Stimulated activated CD4-positive, alpha-beta T cell treated with anti-CD3 and anti-CD28 coated beads, Interleukin-2, amount 100 ng/mL, for 48 hours (primary cell): Measurements from ENCODE around the gene ASTE1.
"Not testable (repeated sequence)": the region's sequence is repeated elsewhere in the genome, so short reads cannot be mapped to it uniquely, and the experiment has no call there.

Source experiments
- DNase-seq, 2 donors: peaks; one replicate each; pipeline ENCODE4 v3.0.0-alpha.2; 2020

Gene ASTE1

DNA sequence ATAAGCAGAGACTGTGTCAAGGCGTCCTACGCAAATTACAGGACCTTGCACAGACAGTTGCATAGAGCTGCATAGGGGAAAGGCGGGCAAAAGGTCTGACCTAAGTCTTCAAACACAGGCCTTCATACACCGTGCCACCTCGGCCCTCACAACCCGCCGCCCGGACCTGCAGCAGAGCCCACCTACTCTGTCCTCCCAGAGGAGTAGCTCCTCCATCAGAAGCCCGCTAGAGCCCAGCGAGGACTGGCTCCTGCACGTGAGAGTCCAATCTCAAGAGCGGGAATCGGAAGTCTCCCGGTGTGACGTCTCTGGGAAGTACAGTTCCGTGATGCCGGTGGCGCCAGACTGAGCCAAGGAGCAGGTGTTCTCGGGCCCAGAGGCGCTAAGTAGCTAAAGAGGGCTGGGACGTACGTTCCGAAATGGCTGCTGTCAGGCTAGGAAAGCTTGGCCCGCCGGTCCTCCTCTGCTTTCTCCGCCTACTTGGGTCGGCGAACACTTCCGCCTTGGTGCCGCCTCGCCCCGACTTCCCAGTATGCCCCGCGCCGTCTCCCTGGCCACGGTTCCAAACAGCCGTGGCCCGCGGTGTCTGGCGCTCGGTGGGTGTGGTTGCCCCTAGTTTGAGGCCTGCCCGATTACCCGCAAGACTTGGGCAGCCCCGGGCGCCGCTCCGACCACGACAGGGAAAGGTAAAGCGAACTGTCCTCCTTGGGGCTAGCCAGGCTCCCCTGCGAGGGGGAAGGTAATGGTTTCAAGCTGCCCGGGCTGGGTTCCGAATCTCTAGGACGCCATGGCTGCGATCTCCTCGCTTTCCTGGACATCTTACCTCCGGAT is at the start of gene ASTE1, which contains the start of gene NEK11:
Gene ASTE1, minus strand, starts transcription at position 505 of the 831 bp plus-strand sequence. CDS start 1,519 bp downstream, outside the sequence.
Gene NEK11, plus strand, starts transcription at position 557 of the 831 bp plus-strand sequence. CDS start 2,832 bp downstream, outside the sequence.
- peak; percentile 81 to 83 for DNase-seq

DNA sequence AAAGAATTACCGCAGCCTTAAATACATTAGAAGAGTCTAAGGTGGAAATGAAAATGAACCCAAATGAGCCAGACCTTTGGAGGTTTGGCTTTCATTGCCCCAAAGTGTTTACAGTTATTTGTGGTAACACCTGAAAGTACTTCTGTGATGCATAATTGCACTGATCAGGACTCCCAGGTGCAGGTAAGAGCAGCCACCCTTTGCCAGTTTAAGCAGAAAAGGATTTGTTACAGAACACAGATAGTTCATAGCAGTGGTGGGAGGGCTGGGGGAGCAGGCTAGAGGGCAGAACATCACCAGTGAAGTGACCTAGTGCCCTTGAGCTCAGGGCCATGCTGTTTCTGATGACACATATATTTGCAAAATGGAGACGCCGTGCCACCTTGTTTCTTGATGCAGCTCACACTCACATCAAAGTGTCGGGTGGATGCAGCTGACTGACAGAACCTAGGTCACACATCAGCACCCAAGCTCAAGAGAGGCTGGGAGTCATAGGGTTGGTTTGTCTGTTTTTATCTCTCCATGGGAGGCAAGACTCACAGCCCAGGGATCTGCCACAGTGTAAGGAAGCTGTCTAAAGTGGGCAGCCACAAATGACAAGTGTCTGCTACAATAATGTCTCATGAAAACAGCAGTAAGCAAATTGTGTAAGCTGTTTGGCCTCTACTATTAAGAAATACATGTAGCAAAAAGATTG is 49.2 kb upstream of the ASTE1 start:
- DNase-seq: no peak

- DNase-seq: no peak
Observed at GRCh38 chr3:131072845-131073244, 46.2 kb upstream of the ASTE1 start.

DNA sequence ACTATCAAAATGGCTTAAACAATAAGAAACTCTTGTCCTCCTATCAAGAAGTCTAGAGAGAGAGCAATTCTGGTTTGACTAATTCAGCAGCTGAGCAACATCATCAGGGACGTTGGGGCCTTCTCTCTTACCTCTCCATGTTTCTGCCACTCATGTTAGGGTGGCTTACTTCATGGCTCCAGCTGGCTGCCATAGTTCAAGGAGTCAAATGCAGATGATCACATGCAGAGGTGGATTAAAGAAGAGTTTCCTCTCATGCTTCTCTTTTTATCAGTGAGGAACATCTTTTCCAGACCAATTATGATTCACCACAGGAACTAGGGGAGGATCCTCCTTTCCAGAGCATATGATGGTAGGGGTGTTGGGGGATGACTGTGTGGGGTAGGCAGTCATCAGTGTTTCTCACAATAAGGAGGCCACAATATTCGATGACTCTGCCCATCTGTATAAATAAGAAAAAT is 45.5 kb upstream of the ASTE1 start:
- DNase-seq: no peak

DNA sequence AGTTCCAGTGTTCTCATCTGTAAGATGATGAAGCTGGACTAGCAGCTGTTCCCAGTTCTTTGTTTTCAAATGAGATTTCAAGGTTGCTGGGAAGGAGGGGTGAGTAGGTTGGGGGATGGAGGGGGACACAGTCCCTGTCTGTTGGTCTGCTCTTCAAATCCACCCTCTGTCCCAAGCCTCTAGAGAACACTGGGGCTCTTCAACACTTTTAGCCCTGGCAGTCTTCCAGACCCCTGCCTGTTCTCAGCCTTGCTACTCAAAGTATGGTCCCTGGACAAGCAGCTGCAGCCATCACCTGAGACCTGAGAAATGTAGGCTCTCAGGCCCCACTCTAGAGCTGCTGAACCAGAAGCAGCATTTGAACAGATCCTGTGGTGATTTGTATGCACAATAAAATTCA is 41.4 kb upstream of the ASTE1 start:
- no peak for DNase-seq

DNA sequence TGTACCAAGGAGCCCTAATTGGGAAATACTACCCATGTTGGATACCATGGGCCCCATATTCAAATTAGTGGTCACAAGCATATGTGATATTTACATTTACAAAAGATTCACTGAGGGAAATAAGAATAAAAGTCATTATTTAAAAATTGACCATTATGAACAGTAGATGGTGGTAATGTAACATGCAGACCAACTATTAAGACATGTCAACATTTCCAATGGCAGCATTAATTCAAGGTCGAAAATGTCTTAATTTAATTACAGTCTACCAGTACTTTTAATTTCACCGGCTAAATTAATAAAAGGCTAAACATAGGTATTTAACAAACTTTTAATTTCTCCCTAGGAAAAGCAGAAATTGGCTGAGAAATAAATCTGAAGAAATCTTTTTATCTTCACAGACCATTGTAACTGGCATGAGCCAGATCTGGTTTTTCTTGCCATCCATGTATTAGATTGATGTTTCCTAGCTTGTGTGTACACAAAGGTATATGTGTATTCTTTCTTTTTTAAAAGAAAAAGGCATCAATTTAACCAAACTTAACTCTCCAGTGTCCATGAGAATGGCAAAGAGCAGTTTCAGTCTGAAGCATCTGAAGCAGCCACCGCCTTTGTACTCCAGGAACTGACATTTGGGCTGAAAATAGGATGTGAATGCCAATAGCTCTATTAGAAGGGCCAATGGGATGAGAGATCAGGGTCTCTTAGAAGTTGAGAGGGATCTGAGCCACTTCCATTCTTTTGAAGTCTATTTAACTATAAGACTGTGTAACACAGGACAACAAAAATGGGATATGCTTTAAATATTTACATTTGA is 26.6 kb upstream of the ASTE1 start:
- no peak for DNase-seq

DNA sequence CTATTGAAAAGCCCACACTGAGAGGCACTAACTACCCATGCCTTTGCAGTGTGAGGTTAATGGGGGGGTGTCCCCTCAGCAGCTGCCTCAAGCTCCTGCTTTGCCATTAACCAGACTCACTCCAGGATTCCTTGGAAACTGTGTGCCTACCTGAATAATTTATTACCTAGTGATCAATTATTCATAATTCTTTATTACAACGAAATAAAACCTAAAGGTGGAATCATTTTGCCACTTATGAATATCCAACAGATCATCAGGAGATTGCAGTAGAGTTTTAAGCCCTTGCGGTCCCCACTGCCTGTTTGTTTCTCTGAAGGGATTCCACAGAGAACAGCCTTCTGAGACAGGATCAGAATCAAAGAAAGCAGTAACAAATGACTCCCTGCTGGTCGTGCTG is 23.4 kb upstream of the ASTE1 start:
- DNase-seq: no peak

GRCh38 chr3:131048030-131048429 is 21.4 kb upstream of the ASTE1 start:
- no peak for DNase-seq

DNA sequence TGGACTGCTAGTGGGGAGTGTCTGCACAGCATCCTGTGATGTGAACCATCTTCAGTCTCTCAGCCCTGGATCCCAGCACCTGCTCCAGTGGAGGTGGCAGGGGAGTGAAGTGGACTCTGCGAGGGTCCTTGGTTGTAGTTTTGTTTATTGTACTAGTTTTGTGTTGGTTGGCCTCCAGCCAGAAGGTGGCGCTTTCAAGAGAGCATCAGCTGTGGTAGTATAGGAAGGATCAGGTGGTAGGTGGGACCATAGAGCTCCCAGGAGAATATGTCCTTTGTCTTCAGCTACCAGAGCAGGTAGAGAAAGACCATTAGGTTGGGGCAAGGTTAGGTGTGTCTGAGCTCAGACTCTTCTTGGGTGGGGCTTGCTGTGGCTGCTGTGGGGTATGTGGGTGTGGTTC is 21.0 kb upstream of the ASTE1 start:
- DNase-seq: no peak

DNA sequence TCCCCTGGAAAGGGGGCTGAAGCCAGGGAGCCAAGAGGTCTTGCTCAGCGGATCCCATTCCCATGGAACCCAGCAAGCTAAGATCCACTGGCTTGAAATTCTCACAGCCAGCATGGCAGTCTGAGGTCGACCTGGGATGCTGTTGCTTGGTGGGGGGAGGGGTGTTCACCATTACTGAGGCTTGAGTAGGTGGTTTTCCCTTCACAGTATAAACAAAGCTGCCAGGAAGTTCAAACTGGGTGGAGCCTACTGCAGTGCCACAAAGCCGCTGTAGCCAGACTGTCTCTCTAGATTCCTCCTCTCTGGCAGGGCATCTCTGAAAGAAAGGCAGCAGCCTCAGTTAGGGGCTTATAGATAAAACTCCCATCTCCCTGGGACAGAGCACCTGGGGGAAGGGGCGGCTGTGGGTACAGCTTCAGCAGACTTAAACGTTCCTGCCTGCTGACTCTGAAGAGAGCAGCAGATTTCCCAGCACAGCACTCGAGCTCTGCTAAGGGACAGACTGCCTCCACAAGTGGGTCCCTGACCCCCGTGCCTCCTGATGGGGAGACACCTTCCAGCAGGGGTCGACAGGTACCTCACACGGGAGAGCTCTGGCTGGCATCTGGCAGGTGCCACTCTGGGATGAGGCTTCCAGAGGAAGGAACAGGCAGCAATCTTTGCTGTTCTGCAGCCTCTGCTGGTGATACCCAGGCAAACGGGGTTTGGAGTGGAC is 15.8 kb upstream of the ASTE1 start:
- not testable (repeated sequence) for DNase-seq

DNA sequence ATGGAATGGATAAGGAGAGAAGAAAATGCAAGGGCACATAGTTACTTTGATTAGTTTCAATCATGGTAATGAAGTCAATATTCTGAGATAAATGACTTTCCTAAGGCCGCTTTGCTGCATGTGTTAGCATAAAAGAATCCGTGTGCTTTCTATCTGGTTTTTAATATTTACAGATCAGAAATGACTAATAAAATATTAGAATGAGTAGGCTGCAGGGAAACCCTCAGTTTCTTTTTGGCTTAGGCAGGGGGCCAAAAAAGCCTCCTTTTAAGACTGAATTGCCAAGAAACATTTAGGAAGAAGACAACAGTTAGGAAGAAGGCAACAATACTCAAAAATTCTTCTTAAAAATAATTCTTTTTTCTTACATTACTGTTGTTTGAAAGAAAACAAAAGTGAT is 11.7 kb upstream of the ASTE1 start:
- DNase-seq: no peak

GRCh38 chr3:131036986-131037385 is 10.4 kb upstream of the ASTE1 start:
- no peak for DNase-seq

DNA sequence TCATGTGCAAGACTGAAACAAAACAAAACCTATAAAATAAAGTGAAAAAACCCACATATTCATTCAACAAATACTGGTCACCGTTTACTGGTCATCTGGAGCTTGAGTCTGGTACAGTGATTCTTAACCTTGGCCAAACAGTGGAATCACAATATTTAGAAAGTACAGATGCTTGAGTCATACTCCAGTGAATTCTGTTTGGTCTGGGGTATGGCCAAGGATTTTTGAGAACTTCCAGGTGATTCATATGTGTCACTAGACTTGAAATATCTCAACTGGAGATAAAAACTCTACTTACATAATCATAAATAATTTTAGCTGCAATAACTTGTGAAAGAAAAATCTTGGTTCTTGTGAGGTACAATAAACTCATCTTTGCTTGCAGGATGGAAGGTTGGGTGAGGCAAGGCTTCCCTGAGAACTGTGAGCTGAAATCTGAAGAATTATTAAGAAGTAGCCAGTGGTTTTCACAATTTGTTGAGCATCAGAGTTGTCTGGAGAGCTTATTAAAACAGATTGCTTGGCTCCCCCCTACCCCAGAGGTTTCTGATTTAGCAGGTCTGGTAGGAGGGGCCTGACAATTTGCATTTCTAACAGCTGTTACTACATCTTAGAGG is 9.7 kb upstream of the ASTE1 start:
- DNase-seq: no peak

GRCh38 chr3:131033480-131034080 is 7.0 kb upstream of the ASTE1 start:
- peak; percentile 9 to 23 for DNase-seq

DNA sequence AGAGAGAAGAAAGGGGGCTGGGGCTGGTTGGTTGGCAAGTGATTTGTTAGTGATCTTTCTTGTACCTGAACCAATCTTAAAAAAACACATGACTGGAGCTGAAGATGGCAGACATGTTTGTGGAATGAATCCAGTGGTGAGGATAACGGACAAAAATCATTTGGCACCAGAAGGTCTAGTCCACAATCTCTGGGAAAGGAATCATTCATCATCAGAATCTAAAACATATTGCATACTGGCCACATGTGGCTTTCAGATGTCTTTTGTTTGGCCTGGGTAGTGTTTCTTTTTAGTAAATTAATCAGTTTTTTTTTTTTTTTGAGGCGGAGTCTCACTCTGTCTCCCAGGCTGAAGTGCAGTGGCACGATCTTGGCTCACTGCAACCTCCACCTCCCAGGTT is 5.0 kb upstream of the ASTE1 start:
- DNase-seq: no peak

DNA sequence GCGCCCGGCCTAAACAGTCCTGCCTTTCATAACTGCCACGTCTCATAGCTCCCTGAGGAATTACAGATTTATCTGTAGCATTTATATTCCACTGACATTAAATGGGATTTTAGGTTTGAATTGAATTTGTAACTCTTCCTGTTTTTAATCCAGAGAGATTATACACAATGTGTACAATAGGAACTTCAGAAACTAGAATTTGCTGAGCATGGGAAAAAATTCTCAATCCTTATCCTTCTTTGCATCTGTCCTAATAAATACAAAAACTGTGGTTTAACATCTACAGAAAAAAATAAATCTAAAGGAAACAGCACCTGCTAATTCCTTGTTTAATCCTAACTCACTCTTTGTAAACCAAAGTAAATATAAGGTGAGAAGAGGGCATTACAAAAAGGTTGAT is 2.2 kb upstream of the ASTE1 start:
- no peak for DNase-seq

DNA sequence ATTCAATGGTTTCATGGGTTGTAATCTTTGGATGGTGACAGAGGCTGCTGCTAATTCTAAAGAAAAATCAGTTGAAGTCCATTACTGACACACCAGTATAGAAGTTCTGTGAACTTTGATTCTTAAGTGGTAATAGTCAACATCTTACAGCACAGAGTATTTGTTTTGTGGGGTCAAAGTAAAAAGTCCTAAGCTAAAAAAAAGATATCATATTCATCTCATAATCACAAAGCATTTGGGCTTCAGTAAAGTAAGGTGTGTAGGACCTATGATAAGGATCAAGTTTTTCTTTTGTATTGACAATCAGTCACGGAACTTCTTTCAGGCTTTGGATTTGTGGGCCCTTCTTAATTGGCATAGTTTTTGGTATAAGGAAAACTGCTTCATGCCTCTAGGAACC is 1.1 kb downstream of the ASTE1 start:
- DNase-seq: no peak

GRCh38 chr3:131020122-131020693 is 6.4 kb downstream of the ASTE1 start:
- no peak for DNase-seq

GRCh38 chr3:131018970-131019369 is 7.7 kb downstream of the ASTE1 start:
- no peak for DNase-seq

DNA sequence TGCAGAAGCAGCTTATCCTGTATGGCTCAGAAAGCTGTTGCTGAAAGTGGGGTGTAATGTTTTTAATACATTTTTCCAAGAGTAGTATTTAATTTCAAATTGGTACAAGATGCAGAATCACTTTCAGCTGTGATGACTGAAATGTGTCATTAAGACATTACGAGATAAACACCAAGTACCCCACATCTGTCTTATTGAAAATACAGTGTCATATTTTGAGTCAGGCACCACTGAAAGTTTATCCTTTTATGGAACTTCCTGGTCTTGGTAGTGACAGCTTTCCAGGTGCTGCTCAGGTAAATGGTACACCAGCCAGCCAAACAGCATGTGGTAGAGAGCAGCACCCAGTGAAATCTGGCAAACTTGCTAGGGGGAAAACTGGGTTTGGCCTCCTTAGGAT is 16.9 kb downstream of the ASTE1 start:
- DNase-seq: no peak

DNA sequence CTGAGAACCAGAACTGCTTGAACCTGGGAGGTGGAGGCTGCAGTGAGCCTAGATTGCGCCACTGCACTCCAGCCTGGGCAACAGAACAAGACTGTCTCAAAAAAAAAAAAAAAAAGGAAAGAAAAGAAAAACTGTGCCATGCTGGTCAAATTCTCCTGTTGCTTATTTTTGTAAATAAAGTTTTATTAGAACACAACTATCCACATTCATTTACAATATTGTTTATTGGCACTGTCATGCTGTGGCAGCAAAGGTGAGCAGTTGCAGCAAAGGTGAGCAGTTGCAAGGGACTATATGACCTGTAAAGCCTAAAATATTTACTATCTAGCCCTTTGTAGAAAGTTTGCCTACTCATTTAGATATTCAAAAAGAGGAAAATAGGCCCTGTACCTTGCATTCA is 18.3 kb downstream of the ASTE1 start:
- no peak for DNase-seq
